ENCODE data around the gene MYL6. TPM values are rescaled to one million over a fixed set of nuclear protein-coding genes. Genes with fewer than 3 reads are reported as not detected.

The MYL6 gene
- total RNA-seq, 1 experiment from 2014 or later, result 640 TPM

- no peak overlapping the region for H3K4me2 ChIP-seq (ENCODE audit: low read depth, low read length, poor library complexity, severe bottlenecking)
- no peaks in the 10 kb centered on the region for H3K27me3 ChIP-seq (ENCODE audit: low read length)
- peaks cover 30% of the 10 kb centered on the region for H3K4me1 ChIP-seq (ENCODE audit: low read length)
- H2AFZ ChIP-seq (ENCODE audit: low read length), result no peak overlapping the region
- no peaks in the 10 kb centered on the region for H3K9me3 ChIP-seq (ENCODE audit: low read length)
- H3K9me2 ChIP-seq (replicated peaks; ENCODE audit: insufficient read depth, low read length), result no peaks in the 10 kb centered on the region
- H3K79me2 ChIP-seq (ENCODE audit: low read length), result no peaks in the 10 kb centered on the region
- no peak overlapping the region for H3K4me3 ChIP-seq (ENCODE audit: low read length)
- H4K20me1 ChIP-seq (ENCODE audit: insufficient read depth, low read depth, low read length), result no peaks in the 10 kb centered on the region
- no peak overlapping the region for H3K9ac ChIP-seq (ENCODE audit: low read length)
- H3K36me3 ChIP-seq (ENCODE audit: insufficient read depth, low read length), result peaks cover 41% of the 10 kb centered on the region
- peak; percentile 61 for DNase-seq
- peak overlapping the region; percentile 67 for H3K27ac ChIP-seq (ENCODE audit: low read length)
These were observed 49.8 kb downstream of the MYL6 start for GRCh38 chr12:56208006-56208405.

Other genes starting within 250 kb of the MYL6 start
- gene PYM1, start 230.5 kb upstream of the MYL6 start, total RNA-seq (2014; rRNA removed; shearing (Covaris generic); ENCODE audit: low replicate concordance), result 58.9 and 63.8 TPM in 2 replicates
- gene DGKA, start 227.2 kb upstream of the MYL6 start, total RNA-seq (2014; rRNA removed; shearing (Covaris generic); ENCODE audit: low replicate concordance), result 70.4 and 88.5 TPM in 2 replicates
- 8.8 and 9.7 TPM in 2 replicates for gene PMEL, start 192.3 kb upstream of the MYL6 start, total RNA-seq (2014; rRNA removed; shearing (Covaris generic); ENCODE audit: low replicate concordance)
- 35.3 and 49.9 TPM in 2 replicates for gene CDK2, start 191.5 kb upstream of the MYL6 start, total RNA-seq (2014; rRNA removed; shearing (Covaris generic); ENCODE audit: low replicate concordance)
- 43.8 and 62.4 TPM in 2 replicates for gene RAB5B, start 184.3 kb upstream of the MYL6 start, total RNA-seq (2014; rRNA removed; shearing (Covaris generic); ENCODE audit: low replicate concordance)
- 3.1 and 11.0 TPM in 2 replicates for gene SUOX, start 161.1 kb upstream of the MYL6 start, total RNA-seq (2014; rRNA removed; shearing (Covaris generic); ENCODE audit: low replicate concordance)
- gene IKZF4, start 137.3 kb upstream of the MYL6 start, total RNA-seq (2014; rRNA removed; shearing (Covaris generic); ENCODE audit: low replicate concordance), result 1.0 and 7.4 TPM in 2 replicates
- 417 and 1,471 TPM in 2 replicates for gene RPS26, start 116.4 kb upstream of the MYL6 start, total RNA-seq (2014; rRNA removed; shearing (Covaris generic); ENCODE audit: low replicate concordance)
- not detected in 2 replicates for gene ERBB3, start 78.2 kb upstream of the MYL6 start, total RNA-seq (2014; rRNA removed; shearing (Covaris generic); ENCODE audit: low replicate concordance)
- 111 and 267 TPM in 2 replicates for gene PA2G4, start 53.8 kb upstream of the MYL6 start, total RNA-seq (2014; rRNA removed; shearing (Covaris generic); ENCODE audit: low replicate concordance)
- 7,506 and 9,874 TPM in 2 replicates for gene RPL41, start 41.7 kb upstream of the MYL6 start, total RNA-seq (2014; rRNA removed; shearing (Covaris generic); ENCODE audit: low replicate concordance)
- gene ZC3H10, start 40.1 kb upstream of the MYL6 start, total RNA-seq (2014; rRNA removed; shearing (Covaris generic); ENCODE audit: low replicate concordance), result 11.9 and 13.4 TPM in 2 replicates
- gene ESYT1, start 30.1 kb upstream of the MYL6 start, total RNA-seq (2014; rRNA removed; shearing (Covaris generic); ENCODE audit: low replicate concordance), result 75.3 and 75.7 TPM in 2 replicates
- gene MYL6B, start 5.8 kb upstream of the MYL6 start, total RNA-seq (2014; rRNA removed; shearing (Covaris generic); ENCODE audit: low replicate concordance), result 33.1 and 94.4 TPM in 2 replicates
- 26.2 and 42.2 TPM in 2 replicates for gene SMARCC2, start 31.1 kb downstream of the MYL6 start, total RNA-seq (2014; rRNA removed; shearing (Covaris generic); ENCODE audit: low replicate concordance)
- gene RNF41, start 63.6 kb downstream of the MYL6 start, total RNA-seq (2014; rRNA removed; shearing (Covaris generic); ENCODE audit: low replicate concordance), result 52.0 and 63.6 TPM in 2 replicates
- 45.6 and 54.2 TPM in 2 replicates for gene NABP2, start 66.0 kb downstream of the MYL6 start, total RNA-seq (2014; rRNA removed; shearing (Covaris generic); ENCODE audit: low replicate concordance)
- 0.61 TPM in 1 of 2 replicates, not detected in the other for gene SLC39A5, start 71.7 kb downstream of the MYL6 start, total RNA-seq (2014; rRNA removed; shearing (Covaris generic); ENCODE audit: low replicate concordance)
- 14.3 and 18.2 TPM in 2 replicates for gene ANKRD52, start 100.0 kb downstream of the MYL6 start, total RNA-seq (2014; rRNA removed; shearing (Covaris generic); ENCODE audit: low replicate concordance)
- 32.7 and 38.9 TPM in 2 replicates for gene COQ10A, start 108.6 kb downstream of the MYL6 start, total RNA-seq (2014; rRNA removed; shearing (Covaris generic); ENCODE audit: low replicate concordance)
- gene CS, start 142.0 kb downstream of the MYL6 start, total RNA-seq (2014; rRNA removed; shearing (Covaris generic); ENCODE audit: low replicate concordance), result 80.4 and 158 TPM in 2 replicates
- 85.1 and 107 TPM in 2 replicates for gene CNPY2, start 157.6 kb downstream of the MYL6 start, total RNA-seq (2014; rRNA removed; shearing (Covaris generic); ENCODE audit: low replicate concordance)
- gene PAN2, start 175.6 kb downstream of the MYL6 start, total RNA-seq (2014; rRNA removed; shearing (Covaris generic); ENCODE audit: low replicate concordance), result 72.3 and 74.3 TPM in 2 replicates
- 5.9 and 8.1 TPM in 2 replicates for gene IL23A, start 180.5 kb downstream of the MYL6 start, total RNA-seq (2014; rRNA removed; shearing (Covaris generic); ENCODE audit: low replicate concordance)
- 86.1 and 93.5 TPM in 2 replicates for gene STAT2, start 201.7 kb downstream of the MYL6 start, total RNA-seq (2014; rRNA removed; shearing (Covaris generic); ENCODE audit: low replicate concordance)
- not detected in 2 replicates for gene APOF, start 204.5 kb downstream of the MYL6 start, total RNA-seq (2014; rRNA removed; shearing (Covaris generic); ENCODE audit: low replicate concordance)